ENCODE results near the gene LGSN.
"Not testable (repeated sequence)": the region's sequence is repeated elsewhere in the genome, so short reads cannot be mapped to it uniquely, and the experiment has no call there.

The LGSN gene

DNA sequence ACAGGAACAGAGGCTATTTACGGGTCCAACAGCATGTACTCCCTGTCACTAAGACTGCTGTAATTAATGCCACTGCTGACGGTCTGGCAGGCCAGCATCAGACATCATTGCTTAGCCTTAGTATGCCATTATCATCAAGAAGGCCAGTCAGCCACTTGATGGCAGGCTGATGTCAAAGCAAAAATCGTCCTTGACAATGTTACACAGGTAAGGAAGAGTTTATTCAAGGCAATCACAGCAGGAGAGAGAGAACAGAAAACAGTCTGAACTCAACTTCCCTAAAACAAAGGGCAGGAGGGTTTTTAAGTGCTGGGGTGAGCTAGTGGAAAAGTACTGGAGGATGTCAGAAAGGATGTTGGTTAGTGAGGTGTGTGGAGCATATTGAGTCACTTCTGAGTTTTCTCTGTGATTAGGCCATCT lies 83.4 kb downstream of the LGSN start:
- DNase-seq (ENCODE audit: low read depth), result no peak

DNA sequence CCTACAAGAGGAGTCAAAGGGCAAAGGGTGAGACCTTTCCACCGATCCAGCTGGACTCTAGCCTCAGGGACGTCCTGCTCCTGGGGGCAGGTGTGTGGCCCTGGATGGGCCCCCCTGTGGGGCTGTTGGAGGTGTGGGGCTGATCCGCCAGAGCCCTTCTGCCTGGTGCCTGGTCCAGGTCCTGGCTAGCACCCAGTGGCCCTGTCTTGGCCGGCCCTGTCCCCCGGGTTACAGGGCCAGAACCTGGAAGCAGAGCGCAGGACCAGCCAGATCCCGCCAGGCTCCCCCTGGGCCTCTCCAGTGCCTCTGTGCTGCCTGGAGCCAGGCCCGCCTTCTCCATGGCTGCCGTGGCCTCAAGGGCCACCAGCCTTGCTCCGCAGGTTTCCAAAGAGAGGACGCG lies 89.3 kb downstream of the LGSN start:
- not testable (repeated sequence) for DNase-seq (ENCODE audit: low read depth)

DNA sequence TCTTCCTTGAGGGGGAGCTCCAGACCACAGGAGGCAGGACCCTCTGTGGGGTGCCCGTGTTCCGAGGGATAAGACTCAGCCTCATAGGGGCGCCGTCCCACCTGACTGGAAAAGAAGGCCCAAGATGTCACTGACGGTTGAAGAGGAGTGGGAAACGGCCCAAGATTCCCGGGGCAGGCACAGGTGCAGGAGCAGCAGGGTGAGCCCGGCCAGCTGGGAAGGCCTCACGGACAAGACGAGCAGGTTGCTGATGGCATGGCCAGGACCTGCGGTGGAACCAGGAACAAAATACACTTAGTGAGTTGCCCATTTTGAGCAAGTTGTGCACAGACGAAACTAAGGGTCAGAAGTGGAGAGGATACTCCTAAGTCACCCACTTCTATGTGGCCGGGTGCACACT lies 89.8 kb downstream of the LGSN start:
- not testable (repeated sequence) for DNase-seq (ENCODE audit: low read depth)

DNA sequence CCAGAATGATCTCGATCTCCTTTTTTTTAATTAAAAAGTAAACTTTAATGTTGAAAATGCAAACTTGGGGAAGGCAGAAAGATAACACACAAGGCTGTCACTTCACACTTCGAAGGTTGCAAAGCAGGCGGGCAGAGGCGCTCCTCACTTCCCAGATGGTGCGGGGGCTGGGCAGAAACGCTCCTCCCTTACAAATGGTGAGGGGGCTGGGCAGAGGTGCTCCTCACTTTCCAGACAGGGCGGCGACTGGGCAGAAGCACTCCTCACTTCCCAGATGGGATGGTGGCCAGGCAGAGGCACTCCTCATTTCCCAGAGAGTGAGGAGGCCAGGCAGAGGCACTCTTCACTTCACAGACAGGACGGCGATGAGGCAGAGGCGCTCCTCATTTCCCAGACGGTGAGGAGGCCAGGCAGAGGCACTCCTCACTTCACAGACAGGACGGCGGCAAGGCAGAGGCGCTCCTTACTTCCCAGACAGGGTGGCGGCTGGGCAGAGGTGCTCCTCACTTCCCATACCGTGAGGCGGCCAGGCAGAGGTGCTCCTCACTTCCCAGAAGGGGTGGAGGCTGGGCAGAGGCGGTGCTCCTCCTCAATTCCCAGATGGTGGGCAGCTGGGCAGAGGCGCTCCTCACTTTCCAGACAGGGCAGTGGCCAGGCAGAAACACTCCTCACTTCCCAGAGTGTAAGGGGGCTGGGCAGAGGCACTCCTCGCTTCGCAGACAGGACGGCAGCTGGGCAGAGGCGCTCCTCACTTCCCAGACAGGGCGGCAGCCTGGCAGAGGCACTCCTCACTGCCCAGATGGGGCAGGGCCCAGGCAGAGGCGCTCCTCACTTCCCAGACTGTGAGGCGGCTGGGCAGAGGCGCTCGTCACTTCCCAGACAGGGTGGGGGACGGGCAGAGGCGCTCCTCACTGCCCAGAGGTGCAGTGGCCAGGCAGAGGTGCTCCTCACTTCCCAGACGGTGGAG lies 91.6 kb downstream of the LGSN start:
- DNase-seq (ENCODE audit: low read depth), result not testable (repeated sequence)

GRCh38 chr6:63225987-63226386 lies 93.8 kb downstream of the LGSN start:
- DNase-seq (ENCODE audit: low read depth), result not testable (repeated sequence)

All from fibroblast of the conjunctiva (primary cell).